PFSK-1 (cell line): ENCODE results near the gene TP53BP1.

Source experiments
- FOXP2 ChIP-seq: optimal IDR thresholded peaks from 2 replicates; pipeline ENCODE3; 2011; ENCODE audit warnings: borderline replicate concordance, control low read depth, inconsistent platforms; ENCODE audit not compliant: insufficient read depth; ENCODE audit errors: extremely low read length, extremely low read depth
- POLR2AphosphoS5 ChIP-seq: IDR thresholded peaks from 2 replicates; pipeline ENCODE4 v1.6.1; 2012; ENCODE audit warnings: low read depth, mild to moderate bottlenecking, control low read depth, low read length, moderate library complexity
- REST ChIP-seq, 2 experiments: IDR thresholded peaks; 2 replicates each; pipeline versions ENCODE4 v1.6.1 to v1.8.0; 2011 to 2012; ENCODE audit warnings: low read depth in 2 of 2, low read length in 2 of 2, control low read depth in 1 of 2, inconsistent platforms in 1 of 2, mild to moderate bottlenecking in 1 of 2, moderate library complexity in 1 of 2; ENCODE audit not compliant: insufficient read depth in 1 of 2
- TAF1 ChIP-seq: IDR thresholded peaks from 2 replicates; pipeline ENCODE4 v1.6.1; 2012; ENCODE audit warnings: low read length, control low read depth, borderline replicate concordance; ENCODE audit not compliant: insufficient read depth

- TF ChIP-seq TAF1 (no peak), REST (IDR thresholded peaks at IDR 0.05; ENCODE audit: insufficient read depth in 1 of 2, low read depth in 2 of 2, low read length in 2 of 2) (no peak), FOXP2 (no peak), POLR2AphosphoS5 (no peak)
These were observed 21.0 kb downstream of the TP53BP1 start for GRCh38 chr15:43471975-43472374.
